Mammary epithelial cell (primary cell): ENCODE data around the gene NBPF3.

Experiments
- CTCF ChIP-seq, 2 donors: IDR thresholded peaks in 1 of 2; conservative IDR thresholded peaks in 1 of 2; 2 replicates each; pipeline ENCODE4 v1.5.1; 2011 to 2012; ENCODE audit warnings: inconsistent platforms in 2 of 2, low read length in 2 of 2, mild to moderate bottlenecking in 2 of 2, control low read depth in 1 of 2, low read depth in 1 of 2; ENCODE audit not compliant: insufficient read depth in 1 of 2; ENCODE audit errors: extremely low read depth in 1 of 2
- EZH2 ChIP-seq: IDR thresholded peaks from 2 replicates; pipeline ENCODE4 v1.6.1; 2012; ENCODE audit warnings: low read length, inconsistent platforms, borderline replicate concordance

DNA sequence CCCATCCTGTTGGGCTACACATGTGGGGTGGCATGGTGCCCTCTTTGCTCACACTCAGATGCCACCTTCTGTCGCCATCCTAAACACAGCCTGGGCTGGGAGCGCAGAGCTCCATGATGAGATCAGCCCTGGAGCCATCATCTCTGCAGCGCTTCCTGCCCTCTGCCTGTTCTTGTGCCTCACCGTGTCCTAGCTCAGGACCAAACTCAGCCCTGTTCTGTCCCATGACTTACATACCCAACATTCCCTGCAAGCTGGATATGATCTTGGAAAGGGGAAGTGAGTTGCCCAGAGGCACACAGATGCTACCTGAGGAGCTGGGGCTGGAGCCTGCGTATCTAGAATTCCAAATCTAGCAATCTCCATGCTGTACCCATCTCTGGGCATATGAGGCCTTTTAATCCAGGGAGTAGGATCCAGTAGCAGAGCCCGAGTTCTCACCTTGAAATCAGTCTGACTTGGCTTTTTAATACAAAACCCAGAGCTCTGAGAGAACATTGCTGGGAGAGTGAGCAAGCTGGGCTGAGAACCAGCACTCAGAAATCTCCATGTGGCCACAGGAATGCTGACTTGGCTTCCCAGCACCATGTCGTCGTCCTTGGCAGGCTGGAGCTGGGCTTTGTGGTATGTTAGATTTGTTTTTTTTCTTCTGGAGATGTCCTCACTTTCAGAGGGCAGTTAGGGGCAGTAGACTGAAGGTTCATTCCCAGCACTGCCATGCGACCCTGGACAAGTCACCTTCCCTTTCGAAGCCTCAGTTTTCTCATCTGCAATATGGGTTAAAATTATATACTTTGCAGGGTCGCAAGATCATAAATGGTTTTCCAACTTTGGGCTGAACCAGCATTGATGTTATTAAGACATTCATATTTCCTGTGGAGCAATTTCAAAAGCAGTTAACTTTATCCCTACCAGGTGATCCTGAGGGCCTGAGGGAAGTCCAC is 71.9 kb downstream of the NBPF3 start:
- TF ChIP-seq CTCF (conservative IDR thresholded peaks at IDR 0.05 in 1 of 2, IDR thresholded peaks at IDR 0.05 in 1 of 2; ENCODE audit: extremely low read depth in 1 of 2, insufficient read depth in 1 of 2, low read depth in 1 of 2, low read length in 2 of 2) (no peak), EZH2 (no peak)
